ENCODE measurements around the gene PPOX. TPM values are rescaled to one million over a fixed set of nuclear protein-coding genes. Genes with fewer than 3 reads are reported as not detected.

Gene PPOX
- total RNA-seq, 5 donors from 2014 or later (not counting 1 experiment from before 2014, with no cell fraction given): 38.3 to 85.4 (median 69.2) TPM

- ATAC-seq (replicated peaks in 1 of 4): no peak
- H3K9me3 Mint-ChIP-seq: no peaks in the 10 kb centered on the region
- no peak overlapping the region for H3K4me3 Mint-ChIP-seq
- peaks cover 44 to 49% (median 48%) of the 10 kb centered on the region in 3 donors for H3K4me1 Mint-ChIP-seq
- Histone ChIP-seq H3K27ac (ENCODE audit: low read length) (no peak overlapping the region), H3K9me3 (no peaks in the 10 kb centered on the region), H3K4me1 (ENCODE audit: control insufficient read depth in 1 of 2, extremely low read depth in 1 of 2, insufficient read depth in 2 of 2, low read length in 2 of 2) (peaks cover 12 to 23% of the 10 kb centered on the region in 2 experiments), H3K27me3 (replicated peaks in 1 of 2; ENCODE audit: control insufficient read depth in 2 of 2, extremely low read depth in 1 of 2, insufficient read depth in 2 of 2, low read length in 1 of 2) (no peaks in the 10 kb centered on the region), H3K36me3 (ENCODE audit: control insufficient read depth in 2 of 2, extremely low read depth in 1 of 2, insufficient read depth in 1 of 2, low read length in 1 of 2) (peaks cover 23 to 70% of the 10 kb centered on the region in 2 donors), H3K4me3 (ENCODE audit: control insufficient read depth in 1 of 2, extremely low read depth in 1 of 2, low read length in 1 of 2) (no peak overlapping the region)
- no peaks in the 10 kb centered on the region for H3K27me3 Mint-ChIP-seq
- no CpG with 5 or more reads among the region's 6 CpGs for WGBS (ENCODE audit: insufficient coverage)
- DNase-seq: no peak
- CTCF ChIA-PET: no interaction called here
- H3K27ac Mint-ChIP-seq: no peak overlapping the region
- peaks cover 57% of the 10 kb centered on the region for H3K36me3 Mint-ChIP-seq
- POLR2A ChIA-PET: interaction anchor here in 1 of 2 donors (0.5 kb wide), 1 partner anchor 23 kb away, joined by 3 read pairs; no protein-coding TSS in a partner anchor
Observed at GRCh38 chr1:161122967-161123366, 43.3 kb upstream of the PPOX start.

GRCh38 chr1:161127649-161128048 lies 38.6 kb upstream of the PPOX start:
- Histone ChIP-seq H3K4me3 (ENCODE audit: control insufficient read depth in 1 of 2, extremely low read depth in 1 of 2, low read length in 1 of 2) (no peak overlapping the region), H3K4me1 (ENCODE audit: control insufficient read depth in 1 of 2, extremely low read depth in 1 of 2, insufficient read depth in 2 of 2, low read length in 2 of 2) (peaks cover 25 to 29% of the 10 kb centered on the region in 2 experiments), H3K9me3 (no peaks in the 10 kb centered on the region), H3K36me3 (ENCODE audit: control insufficient read depth in 2 of 2, extremely low read depth in 1 of 2, insufficient read depth in 1 of 2, low read length in 1 of 2) (peaks cover 16 to 46% of the 10 kb centered on the region in 2 donors), H3K27ac (ENCODE audit: low read length) (no peak overlapping the region), H3K27me3 (replicated peaks in 1 of 2; ENCODE audit: control insufficient read depth in 2 of 2, extremely low read depth in 1 of 2, insufficient read depth in 2 of 2, low read length in 1 of 2) (no peaks in the 10 kb centered on the region)
- Mint-ChIP-seq H3K27ac (peak overlapping the region; percentile 81 to 90), H3K36me3 (peaks cover 38% of the 10 kb centered on the region), H3K9me3 (no peaks in the 10 kb centered on the region), H3K4me3 (peak overlapping the region in 1 of 3 donors; percentile 31), H3K27me3 (no peaks in the 10 kb centered on the region), H3K4me1 (peaks cover 54 to 73% (median 60%) of the 10 kb centered on the region in 3 donors)
- WGBS (ENCODE audit: insufficient coverage): no CpG with 5 or more reads among the region's 2 CpGs
- ChIA-PET POLR2A (interaction anchor here in 1 of 2 donors (1.0 kb wide), 1 partner anchor 26 kb away, joined by 3 read pairs; the partner anchor contains the start of gene UFC1), CTCF (interaction anchor here (0.5 to 1.4 kb wide), 4 partner anchors 11 to 767 kb away, joined by 3 to 5 read pairs (median 4); no protein-coding TSS in a partner anchor)
- no peak for DNase-seq
- no peak for ATAC-seq (replicated peaks in 1 of 4)

- H3K4me3 Mint-ChIP-seq: peak overlapping the region in 1 of 3 donors; percentile 31
- no peak overlapping the region for H3K4me3 ChIP-seq (ENCODE audit: control insufficient read depth in 1 of 2, extremely low read depth in 1 of 2, low read length in 1 of 2)
- POLR2A ChIA-PET: no interaction called here
- 100% methylated on average over 1 of the region's 4 CpGs for WGBS (ENCODE audit: insufficient coverage)
- H3K9me3 Mint-ChIP-seq: no peaks in the 10 kb centered on the region
- peaks cover 15 to 37% of the 10 kb centered on the region in 2 donors for H3K36me3 ChIP-seq (ENCODE audit: control insufficient read depth in 2 of 2, extremely low read depth in 1 of 2, insufficient read depth in 1 of 2, low read length in 1 of 2)
- peaks cover 52 to 73% (median 59%) of the 10 kb centered on the region in 3 donors for H3K4me1 Mint-ChIP-seq
- H3K27ac Mint-ChIP-seq: peak overlapping the region; percentile 90 to 94
- H3K9me3 ChIP-seq: no peaks in the 10 kb centered on the region
- CTCF ChIA-PET: interaction anchor here in 1 of 2 donors (0.8 to 1.4 kb wide), 2 partner anchors 9 to 97 kb away, joined by 4 to 5 read pairs; partner anchors contain the start of gene TOMM40L
- no peaks in the 10 kb centered on the region for H3K27me3 Mint-ChIP-seq
- peaks cover 33 to 34% of the 10 kb centered on the region in 2 experiments for H3K4me1 ChIP-seq (ENCODE audit: control insufficient read depth in 1 of 2, extremely low read depth in 1 of 2, insufficient read depth in 2 of 2, low read length in 2 of 2)
- H3K36me3 Mint-ChIP-seq: peaks cover 31% of the 10 kb centered on the region
- no peak for ATAC-seq (replicated peaks in 1 of 4)
- no peak for DNase-seq
- no peaks in the 10 kb centered on the region for H3K27me3 ChIP-seq (replicated peaks in 1 of 2; ENCODE audit: control insufficient read depth in 2 of 2, extremely low read depth in 1 of 2, insufficient read depth in 2 of 2, low read length in 1 of 2)
- H3K27ac ChIP-seq (ENCODE audit: low read length): no peak overlapping the region
Observed at GRCh38 chr1:161128591-161129420, 37.4 kb upstream of the PPOX start.

- H3K9me3 Mint-ChIP-seq: no peaks in the 10 kb centered on the region
- peaks cover 57 to 68% (median 63%) of the 10 kb centered on the region in 3 donors for H3K4me1 Mint-ChIP-seq
- Histone ChIP-seq H3K4me1 (ENCODE audit: control insufficient read depth in 1 of 2, extremely low read depth in 1 of 2, insufficient read depth in 2 of 2, low read length in 2 of 2) (peaks cover 34 to 39% of the 10 kb centered on the region in 2 experiments), H3K4me3 (ENCODE audit: control insufficient read depth in 1 of 2, extremely low read depth in 1 of 2, low read length in 1 of 2) (no peak overlapping the region), H3K27ac (ENCODE audit: low read length) (no peak overlapping the region), H3K9me3 (no peaks in the 10 kb centered on the region), H3K36me3 (ENCODE audit: control insufficient read depth in 2 of 2, extremely low read depth in 1 of 2, insufficient read depth in 1 of 2, low read length in 1 of 2) (peaks cover 3 to 24% of the 10 kb centered on the region in 2 donors), H3K27me3 (replicated peaks in 1 of 2; ENCODE audit: control insufficient read depth in 2 of 2, extremely low read depth in 1 of 2, insufficient read depth in 2 of 2, low read length in 1 of 2) (no peaks in the 10 kb centered on the region)
- no peak overlapping the region for H3K4me3 Mint-ChIP-seq
- no CpG with 5 or more reads among the region's 1 CpG for WGBS (ENCODE audit: insufficient coverage)
- no peak for ATAC-seq (replicated peaks in 1 of 4)
- H3K27ac Mint-ChIP-seq: peak overlapping the region; percentile 90 to 94
- ChIA-PET CTCF (interaction anchor here in 1 of 2 donors (0.6 kb wide), 1 partner anchor 586 kb away, joined by 7 read pairs; no protein-coding TSS in a partner anchor), POLR2A (interaction anchor here (0.5 to 0.8 kb wide), 3 partner anchors 17 to 22 kb away, joined by 3 to 5 read pairs (median 3); no protein-coding TSS in a partner anchor)
- peaks cover 28% of the 10 kb centered on the region for H3K36me3 Mint-ChIP-seq
- no peaks in the 10 kb centered on the region for H3K27me3 Mint-ChIP-seq
- DNase-seq: no peak
Observed at GRCh38 chr1:161130266-161130665, 36.0 kb upstream of the PPOX start.

- peak in 2 of 35 experiments; percentile 10 to 51 for DNase-seq
- peaks cover 0 to 14% of the 10 kb centered on the region in 2 donors for H3K36me3 ChIP-seq (ENCODE audit: control insufficient read depth in 2 of 2, extremely low read depth in 1 of 2, insufficient read depth in 1 of 2, low read length in 1 of 2)
- 2% methylated on average over 17 of the region's 22 CpGs for WGBS (ENCODE audit: insufficient coverage)
- POLR2A ChIA-PET: interaction anchor here (0.6 to 2.5 kb wide), 9 partner anchors 14 to 111 kb away, joined by 3 to 18 read pairs (median 4); partner anchors contain the start of genes F11R (in 2 of the 2), NIT1 (in 1 of the 2), PFDN2 (in 1 of the 2) and UFC1 (in 1 of the 2)
- Mint-ChIP-seq H3K27ac (peak overlapping the region; percentile 90 to 94), H3K4me3 (no peak overlapping the region), H3K4me1 (peaks cover 54 to 57% (median 56%) of the 10 kb centered on the region in 3 donors), H3K27me3 (no peaks in the 10 kb centered on the region), H3K36me3 (peaks cover 20% of the 10 kb centered on the region), H3K9me3 (no peaks in the 10 kb centered on the region)
- H3K4me3 ChIP-seq (ENCODE audit: control insufficient read depth in 1 of 2, extremely low read depth in 1 of 2, low read length in 1 of 2): peak overlapping the region; percentile 78 to 97
- ATAC-seq (replicated peaks in 1 of 4): no peak
- peak overlapping the region; percentile 86 for H3K27ac ChIP-seq (ENCODE audit: low read length)
- H3K9me3 ChIP-seq: no peaks in the 10 kb centered on the region
- H3K27me3 ChIP-seq (replicated peaks in 1 of 2; ENCODE audit: control insufficient read depth in 2 of 2, extremely low read depth in 1 of 2, insufficient read depth in 2 of 2, low read length in 1 of 2): no peaks in the 10 kb centered on the region
- peaks cover 34 to 39% of the 10 kb centered on the region in 2 experiments for H3K4me1 ChIP-seq (ENCODE audit: control insufficient read depth in 1 of 2, extremely low read depth in 1 of 2, insufficient read depth in 2 of 2, low read length in 2 of 2)
- CTCF ChIA-PET: interaction anchor here (0.6 to 2.0 kb wide), 10 partner anchors 10 to 127 kb away, joined by 3 to 11 read pairs (median 6); partner anchors contain the start of genes PPOX (in 2 of the 2), ARHGAP30 (in 1 of the 2), KLHDC9 (in 1 of the 2) and PCP4L1 (in 1 of the 2)
Observed at GRCh38 chr1:161131523-161132409, 34.5 kb upstream of the PPOX start.
